Measurements from ENCODE around the gene ZSCAN12. TPM values are rescaled to one million over a fixed set of nuclear protein-coding genes. Genes with fewer than 3 reads are reported as not detected.
A peak's percentile ranks its signal among the peaks of the same experiment; 100 is the strongest.
"Not testable (repeated sequence)": the region's sequence is repeated elsewhere in the genome, so short reads cannot be mapped to it uniquely, and the experiment has no call there.

ZSCAN12 gene
- total RNA-seq = 1 to 10 TPM; 2.9 to 4.3 TPM

DNA sequence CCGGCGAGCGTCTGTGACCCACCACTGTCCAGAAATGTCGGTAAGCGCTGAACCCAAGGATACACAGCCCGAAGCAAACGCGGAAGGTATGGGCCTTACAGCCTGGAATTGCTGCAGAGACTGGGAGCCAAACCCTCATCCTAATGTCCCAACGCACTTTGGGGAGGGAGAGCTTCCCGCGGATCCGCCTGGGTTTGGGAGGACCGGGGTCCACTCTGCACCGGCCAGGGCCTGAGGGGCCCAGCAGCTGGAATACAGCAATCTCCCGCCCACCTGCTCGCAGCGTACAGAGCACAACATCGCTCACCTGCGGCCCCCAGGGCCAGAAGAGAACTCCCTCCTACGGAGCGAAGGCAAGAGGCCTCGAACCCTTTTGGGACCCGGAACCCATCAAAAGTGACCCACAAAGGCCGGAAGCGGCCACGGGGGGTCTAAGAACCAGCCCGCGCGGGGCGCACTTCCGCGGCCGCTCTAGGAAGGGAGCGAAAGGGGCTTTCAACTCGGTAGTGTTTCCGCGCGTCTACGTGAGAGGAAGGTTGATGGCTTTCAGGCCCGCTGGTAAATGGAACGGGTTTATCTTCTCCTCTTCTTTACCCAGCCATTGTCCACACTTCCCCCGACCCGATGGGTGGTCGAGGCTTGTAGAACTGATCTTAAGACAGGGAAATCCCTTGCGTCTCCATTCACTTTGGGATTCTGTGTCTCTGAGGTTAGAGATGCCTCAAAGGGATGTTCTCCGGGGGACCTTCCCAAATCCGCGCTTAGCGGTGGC is at the start of gene ZSCAN12:
Gene ZSCAN12 (minus strand): TSS at position 398 of the 772 bp plus-strand sequence. CDS start 1,342 bp downstream, outside the sequence.
- Mint-ChIP-seq H3K27me3 (peaks cover 14% of the 10 kb centered on the region), H3K36me3 (ENCODE audit: low read depth) (peaks cover 37% of the 10 kb centered on the region), H3K9me3 (no peaks in the 10 kb centered on the region), H3K4me3 (peak within 1 kb of the TSS; percentile 84), H3K27ac (peak within 1 kb of the TSS; percentile 88), H3K4me1 (peaks cover 24% of the 10 kb centered on the region)
- ATAC-seq (replicated peaks) = peak; percentile 83

DNA sequence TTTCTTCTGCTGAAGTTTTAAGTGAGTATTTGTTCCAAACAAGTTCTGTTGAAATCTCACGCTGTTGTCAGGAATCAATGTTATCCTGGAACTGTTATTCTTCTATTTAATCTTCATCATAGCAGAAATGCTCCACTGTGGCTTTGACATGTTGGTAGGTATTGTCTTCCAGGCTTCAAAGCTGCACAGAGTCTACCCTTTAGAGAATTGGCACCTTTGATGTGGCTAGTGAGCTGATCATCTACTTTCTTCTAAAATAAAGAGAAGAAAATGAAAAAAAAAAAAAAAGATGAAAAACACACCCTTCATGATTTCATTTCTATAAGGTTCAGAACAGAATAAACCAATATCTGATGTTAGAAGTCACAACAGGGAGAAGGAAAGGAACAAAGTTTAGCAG is 49.5 kb upstream of the ZSCAN12 start:
- H3K27ac Mint-ChIP-seq = no peak overlapping the region
- H3K4me3 Mint-ChIP-seq = no peak overlapping the region
- no peaks in the 10 kb centered on the region for H3K36me3 Mint-ChIP-seq (ENCODE audit: low read depth)
- H3K4me1 Mint-ChIP-seq = peaks cover 6% of the 10 kb centered on the region
- ATAC-seq (replicated peaks) = no peak
- peaks cover 20% of the 10 kb centered on the region for H3K27me3 Mint-ChIP-seq
- no peaks in the 10 kb centered on the region for H3K9me3 Mint-ChIP-seq

DNA sequence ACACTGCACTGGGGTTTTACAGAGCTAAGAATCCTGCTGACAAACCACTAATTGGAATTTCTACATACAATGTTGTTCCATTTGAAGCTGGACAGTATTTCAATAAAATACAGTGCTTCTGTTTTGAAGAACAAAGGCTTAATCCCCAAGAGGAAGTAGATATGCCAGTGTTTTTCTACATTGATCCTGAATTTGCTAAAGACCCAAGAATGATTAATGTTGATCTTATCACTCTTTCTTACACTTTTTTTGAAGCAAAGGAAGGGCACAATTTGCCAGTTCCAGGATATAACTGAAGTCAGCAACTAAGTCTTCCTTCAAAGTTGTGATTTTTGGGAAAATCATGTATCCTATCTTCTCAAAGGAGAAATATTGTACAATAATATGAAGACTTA is 48.0 kb upstream of the ZSCAN12 start:
- H3K9me3 Mint-ChIP-seq; H3K36me3 Mint-ChIP-seq (ENCODE audit: low read depth); H3K27ac Mint-ChIP-seq; ATAC-seq (replicated peaks): not testable (repeated sequence)
- Mint-ChIP-seq H3K4me3 (peak overlapping the region; percentile 41), H3K4me1 (peaks cover 20% of the 10 kb centered on the region), H3K27me3 (peaks cover 17% of the 10 kb centered on the region)

DNA sequence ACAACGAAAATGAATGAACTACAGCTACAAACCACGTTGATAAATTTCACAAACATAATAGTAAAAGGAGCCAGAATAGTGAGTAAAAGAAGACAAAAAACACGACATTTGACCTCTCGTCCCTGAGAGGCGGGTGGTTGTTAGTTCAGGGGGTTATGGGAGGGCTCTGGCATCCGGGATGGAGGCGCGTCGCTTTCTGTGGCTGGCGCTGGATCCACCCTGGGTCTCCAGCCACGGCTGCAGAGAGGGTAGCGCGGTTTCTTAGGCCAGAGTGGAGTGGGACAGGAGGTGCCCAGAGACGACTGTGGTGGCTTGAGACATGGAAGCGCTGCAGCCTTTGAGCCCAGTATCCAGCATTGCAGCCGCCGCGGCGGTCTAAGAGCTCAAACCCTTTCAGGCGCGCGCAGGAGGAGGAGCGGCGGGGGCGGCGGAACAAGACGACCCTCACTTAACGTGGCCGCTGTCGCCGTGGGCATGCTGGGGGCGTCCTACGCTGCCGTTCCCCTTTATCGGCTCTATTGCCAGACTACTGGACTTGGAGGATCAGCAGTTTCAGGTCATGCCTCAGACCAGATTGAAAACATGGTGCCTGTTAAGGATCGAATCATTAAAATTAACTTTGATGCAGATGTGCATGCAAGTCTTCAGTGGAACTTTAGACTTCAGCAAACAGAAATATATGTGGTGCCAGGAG is 47.4 kb upstream of the ZSCAN12 start:
- Mint-ChIP-seq H3K4me1 (peaks cover 20% of the 10 kb centered on the region), H3K4me3 (peak overlapping the region; percentile 41), H3K36me3 (ENCODE audit: low read depth) (no peaks in the 10 kb centered on the region), H3K27me3 (peaks cover 14% of the 10 kb centered on the region), H3K27ac (no peak overlapping the region), H3K9me3 (no peaks in the 10 kb centered on the region)
- no peak for ATAC-seq (replicated peaks)

DNA sequence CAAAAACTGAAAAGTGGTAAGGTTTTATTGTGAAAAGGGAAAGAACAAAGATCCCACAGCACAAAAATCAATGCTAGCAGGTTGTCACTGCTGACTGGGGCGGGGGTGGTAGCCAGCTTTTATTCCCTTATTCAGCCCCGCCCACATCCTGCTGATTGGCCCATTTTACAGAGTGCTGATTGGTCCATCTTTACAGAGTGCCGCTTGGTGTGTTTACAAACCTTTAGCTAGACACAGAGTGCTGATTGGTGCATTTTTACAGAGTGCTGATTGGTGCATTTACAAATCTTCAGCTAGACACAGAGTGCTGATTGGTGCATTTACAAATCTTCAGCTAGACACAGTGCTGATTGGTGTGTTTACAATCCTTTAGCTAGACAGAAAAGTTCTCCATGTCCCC is 45.2 kb upstream of the ZSCAN12 start:
- Mint-ChIP-seq H3K4me3 (peak overlapping the region; percentile 87), H3K27me3 (peaks cover 14% of the 10 kb centered on the region), H3K4me1 (peaks cover 20% of the 10 kb centered on the region)
- not testable (repeated sequence) for H3K27ac Mint-ChIP-seq; H3K9me3 Mint-ChIP-seq; H3K36me3 Mint-ChIP-seq (ENCODE audit: low read depth); ATAC-seq (replicated peaks)

DNA sequence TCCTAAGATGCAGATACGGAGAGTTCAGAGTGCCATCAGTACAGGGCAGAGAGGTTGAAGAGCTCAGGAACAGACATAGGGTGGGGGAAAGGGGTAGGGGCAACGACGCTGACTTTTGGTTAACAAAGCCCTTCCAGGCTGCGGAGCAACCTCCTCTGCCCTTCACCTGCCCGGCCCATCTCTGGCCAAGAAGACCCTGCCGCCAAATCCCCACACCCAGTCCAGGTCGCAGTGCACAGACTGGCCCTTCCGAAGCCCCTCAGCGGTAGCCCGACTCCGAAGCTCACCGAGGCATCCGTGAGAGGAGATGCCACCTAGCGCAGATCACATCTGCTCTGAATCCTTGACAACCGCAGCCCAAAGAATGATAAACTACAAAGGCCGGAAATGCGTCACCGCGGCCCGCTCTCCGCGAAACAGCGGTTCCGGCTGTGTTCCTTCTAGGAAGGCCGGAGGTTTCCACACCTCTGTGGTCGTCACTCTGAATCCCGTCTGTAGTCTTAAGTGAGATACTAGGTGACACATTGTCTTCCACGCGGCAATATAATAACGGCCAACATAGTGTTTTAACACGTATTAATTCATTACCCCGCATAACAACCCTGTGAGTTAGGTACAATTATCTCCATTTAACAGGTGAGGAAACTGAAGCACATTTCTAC is 43.7 kb upstream of the ZSCAN12 start, which contains the start of gene ZSCAN23:
Gene ZSCAN23 (minus strand): TSS at position 380 of the 662 bp plus-strand sequence. CDS start 7,225 bp downstream, outside the sequence.
- Mint-ChIP-seq H3K9me3 (no peaks in the 10 kb centered on the region), H3K27ac (peak within 1 kb of the TSS; percentile 88), H3K36me3 (ENCODE audit: low read depth) (no peaks in the 10 kb centered on the region), H3K27me3 (peaks cover 18% of the 10 kb centered on the region), H3K4me3 (peak within 1 kb of the TSS; percentile 87), H3K4me1 (peaks cover 20% of the 10 kb centered on the region)
- peak; percentile 98 for ATAC-seq (replicated peaks)

DNA sequence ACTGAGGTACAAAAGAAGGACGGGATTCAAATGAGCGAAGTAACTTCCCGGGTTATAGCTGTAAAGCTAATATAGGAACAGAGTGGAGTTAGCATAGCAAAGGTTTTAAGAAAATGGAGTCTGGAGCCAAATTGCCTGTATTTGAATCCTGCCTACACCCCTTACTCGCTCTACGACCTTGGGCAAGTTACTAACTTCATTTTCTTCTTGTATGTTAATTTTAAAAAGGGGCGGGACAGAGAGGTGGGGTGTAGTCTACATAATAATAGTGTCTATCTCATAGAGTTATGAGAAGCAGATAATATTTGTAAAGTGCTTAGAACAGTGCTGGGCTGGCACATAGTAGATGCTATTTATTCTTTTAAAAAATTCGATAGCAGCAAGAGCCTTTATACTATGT is 43.0 kb upstream of the ZSCAN12 start:
- peaks cover 18% of the 10 kb centered on the region for H3K27me3 Mint-ChIP-seq
- H3K4me1 Mint-ChIP-seq = peaks cover 20% of the 10 kb centered on the region
- H3K36me3 Mint-ChIP-seq (ENCODE audit: low read depth) = no peaks in the 10 kb centered on the region
- peak overlapping the region; percentile 87 for H3K4me3 Mint-ChIP-seq
- no peak for ATAC-seq (replicated peaks)
- H3K27ac Mint-ChIP-seq = peak overlapping the region; percentile 88
- no peaks in the 10 kb centered on the region for H3K9me3 Mint-ChIP-seq

DNA sequence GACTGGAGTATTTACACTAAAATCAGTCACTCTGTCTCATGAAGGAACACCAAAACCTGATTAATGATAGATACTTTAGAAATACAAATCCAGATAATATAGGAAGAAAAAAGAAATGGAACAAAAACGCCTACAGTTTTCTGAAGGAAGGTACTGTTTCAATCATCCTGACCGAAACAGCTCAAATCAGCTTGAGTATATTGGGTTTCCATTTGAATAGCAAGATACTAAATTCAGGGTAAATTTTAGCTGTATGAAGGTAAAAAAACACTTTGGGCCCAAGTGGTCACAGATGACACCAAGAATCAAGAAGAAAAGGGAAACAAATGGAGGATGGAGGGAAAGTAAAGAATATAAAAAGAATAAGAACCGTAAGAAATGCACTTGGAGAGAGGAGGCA is 36.9 kb upstream of the ZSCAN12 start:
- ATAC-seq (replicated peaks) = peak; percentile 51
- no peaks in the 10 kb centered on the region for H3K36me3 Mint-ChIP-seq (ENCODE audit: low read depth)
- H3K4me1 Mint-ChIP-seq = no peaks in the 10 kb centered on the region
- no peak overlapping the region for H3K4me3 Mint-ChIP-seq
- no peaks in the 10 kb centered on the region for H3K9me3 Mint-ChIP-seq
- no peak overlapping the region for H3K27ac Mint-ChIP-seq
- peaks cover 8% of the 10 kb centered on the region for H3K27me3 Mint-ChIP-seq

DNA sequence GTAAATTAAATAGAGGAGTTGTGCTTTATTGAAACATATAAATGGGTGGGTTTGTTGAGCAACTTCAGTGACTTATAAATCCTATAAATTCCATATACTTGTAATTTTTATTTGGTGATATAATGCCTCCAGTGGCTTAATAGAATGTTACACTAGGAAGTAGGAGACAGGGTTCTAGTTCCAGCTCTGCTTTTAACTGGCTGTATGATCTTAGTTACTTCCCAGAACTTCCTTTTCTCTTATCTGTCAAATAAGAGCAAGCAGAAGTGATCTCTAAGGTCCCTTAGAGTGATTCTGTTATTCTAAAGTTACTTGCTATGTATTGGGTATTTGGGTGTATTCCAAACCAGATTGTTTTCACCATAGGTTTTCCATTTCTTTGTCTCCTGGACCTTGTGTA is 33.6 kb upstream of the ZSCAN12 start:
- no peak overlapping the region for H3K4me3 Mint-ChIP-seq
- ATAC-seq (replicated peaks) = no peak
- H3K36me3 Mint-ChIP-seq (ENCODE audit: low read depth) = no peaks in the 10 kb centered on the region
- no peaks in the 10 kb centered on the region for H3K4me1 Mint-ChIP-seq
- H3K27ac Mint-ChIP-seq = no peak overlapping the region
- H3K9me3 Mint-ChIP-seq = no peaks in the 10 kb centered on the region
- H3K27me3 Mint-ChIP-seq = peaks cover 12% of the 10 kb centered on the region

DNA sequence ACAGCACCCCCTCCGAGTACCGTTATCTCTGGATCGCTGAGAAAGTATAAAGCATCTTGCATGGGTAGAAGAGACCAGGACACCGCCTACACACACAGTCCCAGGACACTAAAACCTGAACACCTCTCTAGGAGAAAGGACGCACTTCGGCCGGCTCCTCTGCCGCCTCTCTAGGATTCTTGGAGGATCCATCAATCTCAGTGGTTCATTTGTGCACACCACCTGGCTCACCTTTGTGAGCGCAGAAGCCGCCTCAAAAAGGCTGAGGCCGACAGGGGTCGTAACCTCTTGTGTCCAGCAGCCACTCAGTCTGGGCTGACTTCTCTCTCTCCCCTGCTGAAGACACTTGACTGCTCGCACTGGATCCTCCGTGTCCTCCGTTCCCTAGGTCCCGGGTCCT is 30.2 kb upstream of the ZSCAN12 start:
- H3K9me3 Mint-ChIP-seq = no peaks in the 10 kb centered on the region
- H3K27me3 Mint-ChIP-seq = peaks cover 9% of the 10 kb centered on the region
- no peak overlapping the region for H3K27ac Mint-ChIP-seq
- H3K4me3 Mint-ChIP-seq = no peak overlapping the region
- peaks cover 8% of the 10 kb centered on the region for H3K4me1 Mint-ChIP-seq
- no peaks in the 10 kb centered on the region for H3K36me3 Mint-ChIP-seq (ENCODE audit: low read depth)
- no peak for ATAC-seq (replicated peaks)

DNA sequence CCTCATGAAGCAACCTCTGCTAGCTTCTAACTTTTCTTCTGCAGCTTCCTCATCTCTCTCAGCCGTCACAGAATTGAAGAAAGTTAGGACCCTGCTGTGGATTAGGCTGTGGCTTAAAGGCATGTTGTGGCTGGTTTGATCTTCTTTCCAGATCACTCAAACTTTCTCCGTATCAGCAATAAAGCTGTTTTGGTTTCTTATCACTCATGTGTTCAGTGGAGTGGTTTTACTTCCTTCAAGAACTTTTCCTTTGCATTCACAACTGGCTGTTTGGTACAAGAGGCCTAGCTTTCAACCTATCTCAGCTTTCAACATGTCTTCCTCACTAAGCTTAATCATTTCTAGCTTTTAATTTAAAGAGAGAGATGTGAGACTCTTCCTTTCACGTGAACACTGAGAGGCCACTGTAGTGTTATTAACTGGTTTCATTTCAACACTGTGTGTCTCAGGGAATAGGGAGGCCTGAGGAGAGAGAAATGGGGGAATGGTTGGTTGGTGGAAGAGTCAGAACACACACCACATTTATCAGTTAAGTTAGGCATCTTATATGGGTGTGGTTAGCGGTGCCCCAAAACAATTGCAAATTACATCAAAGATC is 26.5 kb upstream of the ZSCAN12 start:
- H3K27me3 Mint-ChIP-seq = peaks cover 21% of the 10 kb centered on the region
- no peaks in the 10 kb centered on the region for H3K36me3 Mint-ChIP-seq (ENCODE audit: low read depth)
- ATAC-seq (replicated peaks) = peak; percentile 68
- H3K27ac Mint-ChIP-seq = peak overlapping the region; percentile 29
- H3K4me1 Mint-ChIP-seq = peaks cover 8% of the 10 kb centered on the region
- no peak overlapping the region for H3K4me3 Mint-ChIP-seq
- no peaks in the 10 kb centered on the region for H3K9me3 Mint-ChIP-seq

DNA sequence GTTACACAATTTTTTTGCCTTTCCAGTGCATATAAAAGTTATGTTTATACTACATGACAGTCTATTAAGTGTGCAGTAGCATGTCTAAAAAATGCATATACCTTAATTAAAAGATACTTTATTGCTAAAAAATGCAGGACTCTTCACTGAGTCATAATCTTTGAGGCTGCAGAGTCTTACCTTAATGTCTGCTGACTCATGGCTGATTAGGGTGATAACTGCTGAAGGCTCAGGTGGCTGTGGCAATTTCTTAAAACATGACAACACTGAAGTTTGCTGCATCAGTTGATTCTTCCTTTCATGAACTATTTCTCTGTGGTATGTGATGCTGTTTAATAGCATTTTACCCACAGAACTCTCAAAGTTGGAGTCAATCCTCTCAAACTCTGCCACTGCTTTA is 24.6 kb upstream of the ZSCAN12 start:
- ATAC-seq (replicated peaks) = no peak
- no peak overlapping the region for H3K4me3 Mint-ChIP-seq
- H3K27ac Mint-ChIP-seq = no peak overlapping the region
- H3K27me3 Mint-ChIP-seq = peaks cover 27% of the 10 kb centered on the region
- no peaks in the 10 kb centered on the region for H3K36me3 Mint-ChIP-seq (ENCODE audit: low read depth)
- H3K9me3 Mint-ChIP-seq = no peaks in the 10 kb centered on the region
- H3K4me1 Mint-ChIP-seq = peaks cover 8% of the 10 kb centered on the region

DNA sequence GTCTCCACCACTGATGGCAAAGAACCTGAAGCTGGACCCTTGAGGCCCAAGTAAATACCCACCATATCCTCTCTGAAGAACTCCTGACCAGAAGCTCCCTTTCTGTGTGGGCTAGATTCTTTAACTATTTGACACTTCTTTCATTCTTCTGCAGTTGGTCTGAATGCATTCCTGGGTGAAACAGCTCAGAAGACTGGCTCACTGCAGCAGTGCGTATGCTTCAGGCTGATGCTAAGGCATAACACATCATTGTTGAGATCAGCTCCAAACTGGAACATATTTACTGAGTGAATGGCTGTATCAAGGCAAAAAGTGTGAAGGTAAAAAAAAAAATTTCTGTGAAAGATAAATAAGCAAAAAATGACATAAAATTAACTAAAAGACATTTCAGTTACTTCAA is 24.0 kb upstream of the ZSCAN12 start:
- Mint-ChIP-seq H3K4me1 (peaks cover 8% of the 10 kb centered on the region), H3K4me3 (no peak overlapping the region), H3K27ac (no peak overlapping the region), H3K9me3 (no peaks in the 10 kb centered on the region), H3K27me3 (peaks cover 23% of the 10 kb centered on the region), H3K36me3 (ENCODE audit: low read depth) (no peaks in the 10 kb centered on the region)
- no peak for ATAC-seq (replicated peaks)

DNA sequence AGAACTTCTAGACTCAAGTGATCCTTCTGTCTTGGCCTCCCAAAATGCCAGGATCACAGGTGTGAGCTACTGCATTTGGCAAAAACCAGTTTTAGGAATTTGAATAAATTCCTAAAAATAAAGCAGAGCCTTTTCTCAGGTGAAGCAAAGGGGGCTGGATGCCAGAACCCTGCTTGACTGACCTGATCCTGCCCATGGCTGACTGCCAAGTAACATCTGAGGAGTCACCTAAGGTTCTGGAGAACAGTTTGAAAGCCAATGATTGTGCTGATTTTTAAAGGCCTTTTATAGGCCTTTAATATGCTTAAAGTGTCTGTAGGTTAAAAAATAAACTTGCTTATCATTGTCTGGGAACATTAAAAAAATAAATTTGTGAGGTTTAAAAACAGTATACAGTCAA is 14.1 kb upstream of the ZSCAN12 start:
- peaks cover 23% of the 10 kb centered on the region for H3K27me3 Mint-ChIP-seq
- peaks cover 3% of the 10 kb centered on the region for H3K9me3 Mint-ChIP-seq
- no peak for ATAC-seq (replicated peaks)
- no peak overlapping the region for H3K4me3 Mint-ChIP-seq
- H3K4me1 Mint-ChIP-seq = peaks cover 2% of the 10 kb centered on the region
- H3K36me3 Mint-ChIP-seq (ENCODE audit: low read depth) = no peaks in the 10 kb centered on the region
- no peak overlapping the region for H3K27ac Mint-ChIP-seq

All from activated T-helper 17 cell treated with anti-CD3 and anti-CD28 coated beads, Interleukin-2, amount 50 U/mL, for 72 hours (primary cell).